SK-N-MC (cell line): ENCODE results near the gene ORC4.
"Not testable (repeated sequence)": the region's sequence is repeated elsewhere in the genome, so short reads cannot be mapped to it uniquely, and the experiment has no call there.

ENCODE experiments used
- DNase-seq: peaks from one replicate; pipeline ENCODE4 v3.0.0-alpha.2; 2011; ENCODE audit warnings: low read depth, low spot score
- H3K27ac ChIP-seq: fragments of 200-600 bp; sonication (generic); 2 replicates; pipeline ENCODE4 v1.5.1; 2016; ENCODE audit warnings: mixed run types
- H3K36me3 ChIP-seq: fragments of 200-600 bp; sonication (generic); 2 replicates; pipeline ENCODE4 v1.6.1; 2017; ENCODE audit warnings: antibody characterized with exemption, low read length, mixed read lengths; ENCODE audit not compliant: insufficient read depth
- H3K4me3 ChIP-seq: fragments of 200-600 bp; sonication (generic); 2 replicates; pipeline ENCODE4 v1.5.1; 2016
- H3K9ac ChIP-seq: fragments of 200-600 bp; sonication (generic); 2 replicates; pipeline ENCODE4 v1.8.0; 2017; ENCODE audit warnings: mixed run types, mixed read lengths; ENCODE audit not compliant: insufficient read length
- H3K9me3 ChIP-seq: fragments of 200-600 bp; sonication (generic); 2 replicates; pipeline ENCODE4 v1.6.1; 2017; ENCODE audit warnings: low read depth, mild to moderate bottlenecking, antibody characterized with exemption, low read length, moderate library complexity, mixed read lengths
- EZH2 ChIP-seq: fragments of 200-600 bp; sonication (generic); IDR thresholded peaks from one replicate; pipeline ENCODE4 v1.6.1; 2017; ENCODE audit warnings: antibody characterized with exemption
- FOXP2 ChIP-seq: optimal IDR thresholded peaks from 2 replicates; pipeline ENCODE3; 2011; ENCODE audit warnings: mild to moderate bottlenecking, moderate library complexity; ENCODE audit not compliant: insufficient read depth; ENCODE audit errors: extremely low read length, control extremely low read depth
- POLR2AphosphoS5 ChIP-seq: IDR thresholded peaks from 2 replicates; pipeline ENCODE4 v1.6.1; 2012; ENCODE audit warnings: mild to moderate bottlenecking, low read depth, low read length, borderline replicate concordance

ORC4 gene

GRCh38 chr2:148022882-148023281, 2.3 kb upstream of the ORC4 start:
- Histone ChIP-seq H3K9ac (peak overlapping the region; percentile 83), H3K27ac (no peak overlapping the region)

GRCh38 chr2:148022351-148022750, 1.8 kb upstream of the ORC4 start:
- no peak for DNase-seq

More at GRCh38 chr2:148022882-148023281, 2.3 kb upstream of the ORC4 start:
- Histone ChIP-seq H3K4me3 (peak overlapping the region; percentile 99), H3K36me3 (peaks cover 10% of the 10 kb centered on the region), H3K9me3 (no peaks in the 10 kb centered on the region)
- no peak for DNase-seq
- TF ChIP-seq FOXP2 (no peak), EZH2 (no peak), POLR2AphosphoS5 (no peak)

GRCh38 chr2:148021886-148022285, 1.3 kb upstream of the ORC4 start:
- Histone ChIP-seq H3K4me3 (peak overlapping the region; percentile 99), H3K9ac (peak overlapping the region; percentile 83), H3K9me3 (no peaks in the 10 kb centered on the region), H3K27ac (0 out of 2 replicates have a peak overlapping the region, but pooled peaks have one; percentile 26), H3K36me3 (peaks cover 11% of the 10 kb centered on the region)
- no peak for DNase-seq
- no peak for TF ChIP-seq POLR2AphosphoS5
- TF ChIP-seq FOXP2 = no peak
- no peak for TF ChIP-seq EZH2

More at GRCh38 chr2:148022351-148022750, 1.8 kb upstream of the ORC4 start:
- Histone ChIP-seq H3K9ac (peak overlapping the region; percentile 83), H3K27ac (0 out of 2 replicates have a peak overlapping the region, but pooled peaks have one; percentile 26), H3K4me3 (peak overlapping the region; percentile 99), H3K9me3 (no peaks in the 10 kb centered on the region), H3K36me3 (peaks cover 10% of the 10 kb centered on the region)
- TF ChIP-seq POLR2AphosphoS5 = no peak
- no peak for TF ChIP-seq EZH2
- no peak for TF ChIP-seq FOXP2

- Histone ChIP-seq H3K27ac (peak within 1 kb of the TSS; percentile 73; the same call in 1 of the 2 replicates), H3K4me3 (peak within 1 kb of the TSS; percentile 99), H3K9me3 (no peaks in the 10 kb centered on the region), H3K36me3 (peaks cover 17% of the 10 kb centered on the region), H3K9ac (peak within 1 kb of the TSS; percentile 88)
- TF ChIP-seq EZH2 (no peak), POLR2AphosphoS5 (no peak; the same call in none of the 2 replicates), FOXP2 (no peak)
- no peak for DNase-seq
Measured at GRCh38 chr2:148021059-148021861, 723 bp upstream of the ORC4 start, which contains the start of gene MBD5. Gene MBD5 (plus strand): TSS chr2:148021091.

GRCh38 chr2:148014616-148015015, 5.9 kb downstream of the ORC4 start:
- Histone ChIP-seq H3K27ac (no peak overlapping the region), H3K9ac (no peak overlapping the region), H3K4me3 (no peak overlapping the region), H3K9me3 (peaks cover 7% of the 10 kb centered on the region; the same call in 1 of the 2 replicates), H3K36me3 (peaks cover 20% of the 10 kb centered on the region)
- no peak for DNase-seq
- TF ChIP-seq EZH2 (no peak), FOXP2 (no peak), POLR2AphosphoS5 (no peak)

GRCh38 chr2:148013876-148014275, 6.7 kb downstream of the ORC4 start:
- H3K9ac ChIP-seq = no peak overlapping the region
- peaks cover 7% of the 10 kb centered on the region; the same call in 1 of the 2 replicates for H3K9me3 ChIP-seq
- DNase-seq = no peak
- H3K27ac ChIP-seq = no peak overlapping the region
- TF ChIP-seq FOXP2 (no peak), POLR2AphosphoS5 (no peak), EZH2 (no peak)
- H3K36me3 ChIP-seq = peaks cover 20% of the 10 kb centered on the region
- H3K4me3 ChIP-seq = no peak overlapping the region

GRCh38 chr2:148008411-148008810, 12.1 kb downstream of the ORC4 start:
- not testable (repeated sequence) for H3K9me3 ChIP-seq, DNase-seq, H3K4me3 ChIP-seq, H3K9ac ChIP-seq, H3K27ac ChIP-seq
- peaks cover 12% of the 10 kb centered on the region; the same call in 1 of the 2 replicates for H3K36me3 ChIP-seq

GRCh38 chr2:148007219-148007900, 13.2 kb downstream of the ORC4 start:
- DNase-seq = no peak
- Histone ChIP-seq H3K36me3 (peaks cover 7% of the 10 kb centered on the region; the same call in 1 of the 2 replicates), H3K9ac (no peak overlapping the region), H3K27ac (no peak overlapping the region), H3K9me3 (no peaks in the 10 kb centered on the region), H3K4me3 (no peak overlapping the region)
- no peak for TF ChIP-seq POLR2AphosphoS5
